GM18498 (cell line): Measurements from ENCODE around the gene PTPN14.
"Not testable (repeated sequence)": the region's sequence is repeated elsewhere in the genome, so short reads cannot be mapped to it uniquely, and the experiment has no call there.

Experiments used
- ATAC-seq: cut with Tn5 transposase; IDR thresholded peaks from one replicate; pipeline ENCODE4 v1.9.1; 2021; ENCODE audit warnings: mild to moderate bottlenecking, moderate library complexity; ENCODE audit not compliant: unreplicated experiment

Gene PTPN14

GRCh38 chr1:214542275-214543199 is 8.9 kb downstream of the PTPN14 start:
- no peak for ATAC-seq

- ATAC-seq, result no peak
Measured at GRCh38 chr1:214541693-214542092, 9.7 kb downstream of the PTPN14 start.

GRCh38 chr1:214541206-214541605 is 10.2 kb downstream of the PTPN14 start:
- ATAC-seq, result no peak

- no peak for ATAC-seq
Measured at GRCh38 chr1:214540324-214540723, 11.1 kb downstream of the PTPN14 start.

- no peak for ATAC-seq
Measured at GRCh38 chr1:214538496-214538895, 12.9 kb downstream of the PTPN14 start.

GRCh38 chr1:214537872-214538473 is 13.4 kb downstream of the PTPN14 start:
- no peak for ATAC-seq

- no peak for ATAC-seq
Measured at GRCh38 chr1:214537219-214537618, 14.2 kb downstream of the PTPN14 start.

GRCh38 chr1:214532070-214532469 is 19.3 kb downstream of the PTPN14 start:
- ATAC-seq, result no peak

GRCh38 chr1:214525535-214526019 is 25.8 kb downstream of the PTPN14 start:
- peak; percentile 59 for ATAC-seq

GRCh38 chr1:214524824-214525223 is 26.6 kb downstream of the PTPN14 start:
- ATAC-seq, result no peak

GRCh38 chr1:214523124-214523824 is 28.1 kb downstream of the PTPN14 start:
- ATAC-seq, result no peak

GRCh38 chr1:214521458-214521857 is 29.9 kb downstream of the PTPN14 start:
- not testable (repeated sequence) for ATAC-seq

GRCh38 chr1:214520544-214521165 is 30.7 kb downstream of the PTPN14 start:
- ATAC-seq, result no peak

GRCh38 chr1:214518361-214518760 is 33.0 kb downstream of the PTPN14 start:
- ATAC-seq, result no peak

GRCh38 chr1:214516434-214517326 is 34.7 kb downstream of the PTPN14 start:
- ATAC-seq, result no peak

- ATAC-seq, result no peak
Measured at GRCh38 chr1:214515544-214516433, 35.6 kb downstream of the PTPN14 start.

- ATAC-seq, result no peak
Measured at GRCh38 chr1:214514819-214515383, 36.5 kb downstream of the PTPN14 start.

GRCh38 chr1:214514032-214514818 is 37.2 kb downstream of the PTPN14 start:
- ATAC-seq, result no peak
